ENCODE data around the gene UBQLN3. TPM values are rescaled to one million over a fixed set of nuclear protein-coding genes. Genes with fewer than 3 reads are reported as not detected.

Gene UBQLN3
- polyA plus RNA-seq, 4 donors, result not detected

DNA sequence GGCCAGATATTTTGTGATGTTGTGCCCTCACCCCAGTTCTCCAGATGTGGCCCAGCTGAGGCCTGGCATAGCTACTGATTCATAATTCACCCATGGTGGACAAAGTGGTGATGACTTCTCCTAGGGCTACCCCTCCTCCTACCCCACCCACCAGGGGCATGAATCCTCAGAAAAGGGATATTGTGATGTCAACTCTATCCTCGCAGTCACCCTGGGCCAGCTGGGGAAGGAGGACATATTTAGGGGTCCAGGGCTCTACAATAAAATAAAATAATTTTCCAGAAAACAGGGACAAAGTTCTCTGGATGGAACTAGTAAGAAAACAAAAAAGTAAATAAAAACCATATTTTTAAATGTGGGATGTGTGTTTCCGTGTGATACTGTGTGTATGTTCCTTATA is 6.8 kb upstream of the UBQLN3 start, which contains the start of gene UBQLNL:
Gene UBQLNL, minus strand, starts transcription at position 101 of the 400 bp plus-strand sequence. CDS start 258 bp downstream, outside the sequence.
- Histone ChIP-seq H3K27me3 (ENCODE audit: control insufficient read depth in 3 of 3, insufficient read depth in 3 of 3, low read length in 3 of 3) (no peaks in the 10 kb centered on the region), H3K27ac (ENCODE audit: low read depth in 1 of 3, low read length in 2 of 3) (no peak within 1 kb of the TSS), H3K4me3 (ENCODE audit: low read depth in 1 of 3, low read length in 3 of 3) (no peak within 1 kb of the TSS), H3K4me1 (ENCODE audit: control insufficient read depth in 3 of 3, insufficient read depth in 2 of 3, low read depth in 1 of 3, low read length in 2 of 3) (no peaks in the 10 kb centered on the region), H3K9me3 (ENCODE audit: control insufficient read depth in 2 of 2, insufficient read depth in 1 of 2, low read depth in 1 of 2, low read length in 1 of 2) (no peaks in the 10 kb centered on the region), H3K36me3 (ENCODE audit: control insufficient read depth in 3 of 3, insufficient read depth in 2 of 3, low read depth in 1 of 3, low read length in 3 of 3) (no peaks in the 10 kb centered on the region)
- DNase-seq (no peak), FAIRE-seq (no peak)
- 83 to 89% (median 88%) methylated on average over 2 of the region's 2 CpGs for WGBS, 3 donors

DNA sequence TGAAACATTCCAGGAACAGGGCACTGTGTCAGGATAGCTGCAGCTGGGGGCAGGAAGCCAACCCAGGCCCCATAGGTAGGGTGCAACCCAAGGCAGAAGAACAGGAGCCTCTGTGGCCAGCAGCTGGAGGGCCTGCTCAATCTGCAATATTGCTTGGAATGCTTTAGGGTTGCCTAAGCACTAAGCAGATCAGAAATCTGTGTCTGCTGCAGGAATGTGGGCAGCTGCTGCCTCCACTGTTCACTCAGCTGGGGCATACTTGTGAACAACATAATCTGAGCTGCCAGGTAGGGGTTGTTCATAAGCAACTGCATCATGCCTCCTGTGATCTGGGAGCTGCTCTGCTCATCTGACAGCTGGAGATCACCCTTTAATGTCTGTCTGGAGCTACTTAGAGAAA is 5.1 kb upstream of the UBQLN3 start:
- no peaks in the 10 kb centered on the region for H3K9me3 ChIP-seq (ENCODE audit: control insufficient read depth in 2 of 2, insufficient read depth in 1 of 2, low read depth in 1 of 2, low read length in 1 of 2)
- FAIRE-seq, result no peak
- DNase-seq, result no peak

DNA sequence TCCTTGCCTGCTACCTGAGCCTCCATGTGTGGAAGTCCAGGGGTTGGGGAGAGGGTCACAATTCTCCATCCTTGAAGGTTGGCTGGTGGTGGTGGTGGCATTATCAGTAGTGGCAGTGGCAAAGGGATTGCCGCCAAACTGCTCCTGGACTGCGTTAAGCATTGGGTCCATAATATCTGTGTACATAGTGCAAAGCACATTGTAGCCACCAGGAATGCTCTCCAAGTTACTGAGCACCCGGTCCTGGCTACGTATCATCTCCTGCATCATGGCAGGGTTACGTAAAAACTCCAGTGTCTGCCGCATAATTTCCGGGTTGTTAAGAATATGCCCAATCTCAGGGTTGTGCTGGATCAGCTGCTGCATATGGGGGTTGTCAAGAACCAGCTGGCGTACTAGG is 1.2 kb downstream of the UBQLN3 start:
- FAIRE-seq (no peak), DNase-seq (no peak)
- H3K36me3 ChIP-seq (ENCODE audit: control insufficient read depth in 3 of 3, insufficient read depth in 2 of 3, low read depth in 1 of 3, low read length in 3 of 3), result no peaks in the 10 kb centered on the region
- no peak overlapping the region for H3K27ac ChIP-seq (ENCODE audit: low read depth in 1 of 3, low read length in 2 of 3)
- H3K4me3 ChIP-seq (ENCODE audit: low read depth in 1 of 3, low read length in 3 of 3), result no peak overlapping the region
- 87 to 94% (median 91%) methylated on average over 8 of the region's 8 CpGs for WGBS, 3 donors
- no peaks in the 10 kb centered on the region for H3K9me3 ChIP-seq (ENCODE audit: control insufficient read depth in 2 of 2, insufficient read depth in 1 of 2, low read depth in 1 of 2, low read length in 1 of 2)
- no peaks in the 10 kb centered on the region for H3K4me1 ChIP-seq (ENCODE audit: control insufficient read depth in 3 of 3, insufficient read depth in 2 of 3, low read depth in 1 of 3, low read length in 2 of 3)
- no peaks in the 10 kb centered on the region for H3K27me3 ChIP-seq (ENCODE audit: control insufficient read depth in 3 of 3, insufficient read depth in 3 of 3, low read length in 3 of 3)

More for the DNA sequence above, 5.1 kb upstream of the UBQLN3 start:
- Histone ChIP-seq H3K27me3 (ENCODE audit: control insufficient read depth in 3 of 3, insufficient read depth in 3 of 3, low read length in 3 of 3) (no peaks in the 10 kb centered on the region), H3K4me3 (ENCODE audit: low read depth in 1 of 3, low read length in 3 of 3) (no peak overlapping the region), H3K4me1 (ENCODE audit: control insufficient read depth in 3 of 3, insufficient read depth in 2 of 3, low read depth in 1 of 3, low read length in 2 of 3) (no peaks in the 10 kb centered on the region), H3K36me3 (ENCODE audit: control insufficient read depth in 3 of 3, insufficient read depth in 2 of 3, low read depth in 1 of 3, low read length in 3 of 3) (no peaks in the 10 kb centered on the region), H3K27ac (ENCODE audit: low read depth in 1 of 3, low read length in 2 of 3) (no peak overlapping the region)

DNA sequence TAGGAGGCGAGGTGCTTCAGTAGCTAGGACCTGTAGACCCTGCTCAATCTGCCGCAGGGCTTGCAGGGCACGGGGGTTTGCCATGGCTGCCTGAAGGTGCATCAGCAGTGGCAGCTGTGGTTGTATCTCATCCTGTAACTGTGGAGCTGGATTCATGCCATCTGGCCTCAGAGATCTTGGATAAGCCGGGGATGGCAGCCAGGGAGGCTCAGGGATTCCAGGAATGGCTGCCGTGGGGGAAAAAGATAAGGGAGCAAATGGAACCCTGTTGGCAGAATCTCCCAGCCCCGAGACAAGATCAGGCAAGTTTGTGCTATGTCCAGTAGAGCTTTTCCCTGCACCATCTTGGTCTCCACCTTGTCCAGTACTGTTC is 1.8 kb downstream of the UBQLN3 start:
- no peaks in the 10 kb centered on the region for H3K4me1 ChIP-seq (ENCODE audit: control insufficient read depth in 3 of 3, insufficient read depth in 2 of 3, low read depth in 1 of 3, low read length in 2 of 3)
- FAIRE-seq (no peak), DNase-seq (no peak)
- no peaks in the 10 kb centered on the region for H3K9me3 ChIP-seq (ENCODE audit: control insufficient read depth in 2 of 2, insufficient read depth in 1 of 2, low read depth in 1 of 2, low read length in 1 of 2)
- no peaks in the 10 kb centered on the region for H3K27me3 ChIP-seq (ENCODE audit: control insufficient read depth in 3 of 3, insufficient read depth in 3 of 3, low read length in 3 of 3)
- H3K27ac ChIP-seq (ENCODE audit: low read depth in 1 of 3, low read length in 2 of 3), result no peak overlapping the region
- WGBS, 3 donors, result 54 to 80% (median 55%) methylated on average over 6 of the region's 6 CpGs
- no peaks in the 10 kb centered on the region for H3K36me3 ChIP-seq (ENCODE audit: control insufficient read depth in 3 of 3, insufficient read depth in 2 of 3, low read depth in 1 of 3, low read length in 3 of 3)
- H3K4me3 ChIP-seq (ENCODE audit: low read depth in 1 of 3, low read length in 3 of 3), result no peak overlapping the region

DNA sequence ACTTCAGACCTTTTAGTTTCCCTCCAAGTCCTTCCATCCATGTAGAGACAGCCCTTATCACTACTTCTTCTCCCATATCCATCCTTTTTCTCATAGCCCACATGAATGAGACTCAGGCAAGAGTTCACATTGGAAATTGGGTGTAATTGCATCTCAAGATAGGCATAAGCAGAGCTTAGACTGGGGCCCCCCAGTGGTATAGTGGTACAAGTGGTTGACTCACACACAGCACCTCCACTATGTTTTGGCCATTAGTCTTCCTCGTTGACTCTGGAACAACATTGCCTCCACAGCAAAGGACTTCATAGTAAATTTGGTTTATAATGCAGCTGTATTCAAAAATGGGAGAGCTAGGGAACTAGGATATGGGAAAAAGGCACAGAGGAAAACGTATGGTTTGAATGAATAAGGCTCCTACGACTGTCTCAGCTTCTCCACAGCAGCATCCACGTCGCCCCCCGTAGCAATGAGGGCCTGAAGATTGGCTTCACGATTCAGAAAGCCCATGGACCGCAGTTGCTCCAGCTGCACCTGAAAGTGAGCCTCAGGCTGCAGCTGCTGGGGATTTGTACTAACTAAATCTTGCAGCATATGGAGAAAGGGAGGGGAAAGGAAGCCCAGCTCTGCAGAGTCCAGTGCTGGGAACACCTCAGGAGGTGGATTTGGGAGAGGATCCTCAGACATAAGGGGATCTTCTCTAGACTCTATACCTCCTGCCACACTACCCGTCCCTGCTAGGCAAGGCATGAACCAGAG is 2.4 kb downstream of the UBQLN3 start:
- Histone ChIP-seq H3K27me3 (ENCODE audit: control insufficient read depth in 3 of 3, insufficient read depth in 3 of 3, low read length in 3 of 3) (no peaks in the 10 kb centered on the region), H3K4me1 (ENCODE audit: control insufficient read depth in 3 of 3, insufficient read depth in 2 of 3, low read depth in 1 of 3, low read length in 2 of 3) (no peaks in the 10 kb centered on the region), H3K4me3 (ENCODE audit: low read depth in 1 of 3, low read length in 3 of 3) (no peak overlapping the region), H3K9me3 (ENCODE audit: control insufficient read depth in 2 of 2, insufficient read depth in 1 of 2, low read depth in 1 of 2, low read length in 1 of 2) (no peaks in the 10 kb centered on the region), H3K36me3 (ENCODE audit: control insufficient read depth in 3 of 3, insufficient read depth in 2 of 3, low read depth in 1 of 3, low read length in 3 of 3) (no peaks in the 10 kb centered on the region), H3K27ac (ENCODE audit: low read depth in 1 of 3, low read length in 2 of 3) (no peak overlapping the region)
- WGBS, 3 donors, result 79 to 88% (median 81%) methylated on average over 9 of the region's 9 CpGs
- no peak for DNase-seq
- no peak for FAIRE-seq

DNA sequence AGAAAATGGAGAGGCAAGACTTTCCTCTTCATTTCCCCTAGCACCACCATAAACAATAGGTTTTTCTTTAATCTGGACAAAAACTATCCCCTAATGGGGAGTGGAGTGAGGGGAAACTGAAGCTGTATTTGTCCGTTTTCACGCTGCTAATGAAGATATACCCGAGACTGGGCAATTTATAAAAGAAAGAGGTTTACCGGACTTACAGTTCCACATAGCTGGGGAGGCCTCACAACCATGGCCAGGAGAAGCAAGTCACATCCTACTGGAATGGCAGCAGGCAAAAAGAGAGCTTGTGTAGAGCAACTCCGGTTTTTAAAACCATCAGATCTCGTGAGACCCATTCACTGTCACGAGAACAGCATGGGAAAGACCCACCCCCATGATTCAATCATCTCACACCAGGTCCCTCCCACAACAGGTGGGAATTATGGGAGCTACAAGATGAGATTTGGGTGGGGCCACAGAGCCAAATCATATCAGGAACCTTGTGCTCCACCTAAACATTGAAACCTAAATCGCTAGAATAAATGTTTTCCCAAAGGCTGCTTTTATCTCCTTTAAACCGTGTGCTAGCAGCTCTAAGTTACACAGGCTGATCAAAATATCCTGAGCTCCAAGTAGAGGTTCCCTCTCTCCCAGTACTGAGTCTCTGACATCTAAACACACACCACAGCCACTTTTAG is 4.3 kb downstream of the UBQLN3 start:
- 80 to 90% (median 86%) methylated on average over 9 of the region's 9 CpGs for WGBS, 3 donors
- H3K4me1 ChIP-seq (ENCODE audit: control insufficient read depth in 3 of 3, insufficient read depth in 2 of 3, low read depth in 1 of 3, low read length in 2 of 3), result no peaks in the 10 kb centered on the region
- DNase-seq (no peak), FAIRE-seq (no peak)
- H3K4me3 ChIP-seq (ENCODE audit: low read depth in 1 of 3, low read length in 3 of 3), result no peak overlapping the region
- no peak overlapping the region for H3K27ac ChIP-seq (ENCODE audit: low read depth in 1 of 3, low read length in 2 of 3)
- H3K9me3 ChIP-seq (ENCODE audit: control insufficient read depth in 2 of 2, insufficient read depth in 1 of 2, low read depth in 1 of 2, low read length in 1 of 2), result no peaks in the 10 kb centered on the region
- H3K36me3 ChIP-seq (ENCODE audit: control insufficient read depth in 3 of 3, insufficient read depth in 2 of 3, low read depth in 1 of 3, low read length in 3 of 3), result no peaks in the 10 kb centered on the region
- H3K27me3 ChIP-seq (ENCODE audit: control insufficient read depth in 3 of 3, insufficient read depth in 3 of 3, low read length in 3 of 3), result no peaks in the 10 kb centered on the region

DNA sequence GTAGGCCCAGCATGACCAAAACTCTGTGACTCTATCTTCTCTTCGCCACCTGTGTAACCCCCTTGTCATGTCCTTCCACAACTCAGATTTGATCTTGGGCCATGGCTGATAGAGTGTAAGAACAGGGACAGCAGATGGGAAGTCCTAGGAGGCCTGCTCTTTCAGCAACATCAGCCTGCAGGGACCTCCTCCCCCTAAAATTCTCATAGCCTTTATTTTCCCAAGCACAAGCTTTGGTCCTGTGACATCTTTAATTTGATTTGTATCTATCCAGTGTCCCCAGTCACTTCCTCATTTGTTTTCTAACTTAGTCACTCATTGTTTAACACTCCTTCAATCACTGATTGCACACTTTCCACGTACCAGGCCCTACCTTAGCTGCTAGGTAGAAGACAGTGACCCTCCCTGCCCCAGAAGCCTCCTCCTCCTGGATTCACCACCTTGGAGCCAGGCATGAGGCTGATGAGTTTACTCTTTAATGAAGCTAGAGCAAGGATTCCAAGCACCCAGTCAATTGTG is 5.3 kb downstream of the UBQLN3 start:
- H3K4me1 ChIP-seq (ENCODE audit: control insufficient read depth in 3 of 3, insufficient read depth in 2 of 3, low read depth in 1 of 3, low read length in 2 of 3), result no peaks in the 10 kb centered on the region
- H3K9me3 ChIP-seq (ENCODE audit: control insufficient read depth in 2 of 2, insufficient read depth in 1 of 2, low read depth in 1 of 2, low read length in 1 of 2), result no peaks in the 10 kb centered on the region
- no peaks in the 10 kb centered on the region for H3K36me3 ChIP-seq (ENCODE audit: control insufficient read depth in 3 of 3, insufficient read depth in 2 of 3, low read depth in 1 of 3, low read length in 3 of 3)
- no peak overlapping the region for H3K27ac ChIP-seq (ENCODE audit: low read depth in 1 of 3, low read length in 2 of 3)
- FAIRE-seq (no peak), DNase-seq (no peak)
- no peak overlapping the region for H3K4me3 ChIP-seq (ENCODE audit: low read depth in 1 of 3, low read length in 3 of 3)
- no peaks in the 10 kb centered on the region for H3K27me3 ChIP-seq (ENCODE audit: control insufficient read depth in 3 of 3, insufficient read depth in 3 of 3, low read length in 3 of 3)
- 47 to 72% (median 70%) methylated on average over 2 of the region's 2 CpGs for WGBS, 3 donors

DNA sequence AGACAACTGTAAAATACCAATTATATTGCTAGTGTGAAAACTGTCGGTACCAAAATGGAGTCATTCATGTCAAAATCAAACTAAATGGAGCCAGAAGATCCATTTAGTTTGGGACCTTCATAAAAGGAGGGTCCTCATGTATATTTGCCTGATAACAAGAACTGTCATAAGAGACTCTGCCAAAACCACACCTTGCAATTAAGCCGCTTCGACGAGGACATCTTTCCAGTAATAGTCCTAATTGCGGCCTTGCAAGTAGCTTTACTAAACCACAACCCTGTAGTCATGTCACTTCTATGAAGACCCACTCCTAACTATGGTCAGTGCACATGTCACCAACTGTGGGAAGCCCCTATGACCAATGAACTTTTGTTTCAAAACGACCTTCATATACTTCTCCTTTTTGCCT is 9.4 kb downstream of the UBQLN3 start:
- FAIRE-seq (no peak), DNase-seq (no peak)
- Histone ChIP-seq H3K4me1 (ENCODE audit: control insufficient read depth in 3 of 3, insufficient read depth in 2 of 3, low read depth in 1 of 3, low read length in 2 of 3) (no peaks in the 10 kb centered on the region), H3K4me3 (ENCODE audit: low read depth in 1 of 3, low read length in 3 of 3) (no peak overlapping the region), H3K36me3 (ENCODE audit: control insufficient read depth in 3 of 3, insufficient read depth in 2 of 3, low read depth in 1 of 3, low read length in 3 of 3) (no peaks in the 10 kb centered on the region), H3K27ac (ENCODE audit: low read depth in 1 of 3, low read length in 2 of 3) (no peak overlapping the region), H3K27me3 (ENCODE audit: control insufficient read depth in 3 of 3, insufficient read depth in 3 of 3, low read length in 3 of 3) (no peaks in the 10 kb centered on the region), H3K9me3 (ENCODE audit: control insufficient read depth in 2 of 2, insufficient read depth in 1 of 2, low read depth in 1 of 2, low read length in 1 of 2) (no peaks in the 10 kb centered on the region)
- 78 to 82% (median 80%) methylated on average over 6 of the region's 6 CpGs for WGBS, 3 donors

Measured in small intestine (tissue), 7 donors.